Measurements from ENCODE around the gene MTHFR.

DNA sequence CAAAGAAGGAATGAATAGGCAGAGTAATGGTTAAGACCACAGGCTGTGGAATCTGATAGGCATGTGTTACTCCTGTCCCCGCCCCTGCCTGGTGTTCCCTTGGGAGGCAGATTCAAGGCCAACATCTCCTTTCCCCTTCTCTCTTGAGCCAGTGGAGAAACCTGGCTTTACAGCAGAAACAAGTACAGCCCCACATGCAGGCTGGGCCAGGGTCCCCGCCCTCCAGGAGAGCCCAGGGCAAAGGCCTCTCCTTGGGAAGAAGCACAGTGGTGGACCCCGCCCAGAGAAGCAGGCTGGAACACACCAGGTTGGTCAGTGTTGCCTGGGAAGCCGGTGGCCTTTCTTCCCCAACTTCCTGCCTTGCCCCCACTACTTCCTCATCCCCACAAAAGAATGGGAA, 36.9 kb downstream of the MTHFR start:
- no peak for TF ChIP-seq FOXM1 (IDR thresholded peaks at IDR 0.05; ENCODE audit: borderline replicate concordance, low read depth)
- TF ChIP-seq TEAD4 (IDR thresholded peaks at IDR 0.05), result no peak
- no peak for TF ChIP-seq TAF1 (IDR thresholded peaks at IDR 0.05; ENCODE audit: low read depth)
- TF ChIP-seq NFIC (IDR thresholded peaks at IDR 0.05), result no peak
- no peak for TF ChIP-seq YY1 (IDR thresholded peaks at IDR 0.05; ENCODE audit: low read depth)
- TF ChIP-seq ZBTB7A (IDR thresholded peaks at IDR 0.05; ENCODE audit: low read depth), result no peak
